ENCODE measurements around the gene GABBR2. TPM values are rescaled to one million over a fixed set of nuclear protein-coding genes. Genes with fewer than 3 reads are reported as not detected.
A peak's percentile ranks its signal among the peaks of the same experiment; 100 is the strongest.

The GABBR2 gene
- total RNA-seq, 1 donor from 2014 or later, result not detected

DNA sequence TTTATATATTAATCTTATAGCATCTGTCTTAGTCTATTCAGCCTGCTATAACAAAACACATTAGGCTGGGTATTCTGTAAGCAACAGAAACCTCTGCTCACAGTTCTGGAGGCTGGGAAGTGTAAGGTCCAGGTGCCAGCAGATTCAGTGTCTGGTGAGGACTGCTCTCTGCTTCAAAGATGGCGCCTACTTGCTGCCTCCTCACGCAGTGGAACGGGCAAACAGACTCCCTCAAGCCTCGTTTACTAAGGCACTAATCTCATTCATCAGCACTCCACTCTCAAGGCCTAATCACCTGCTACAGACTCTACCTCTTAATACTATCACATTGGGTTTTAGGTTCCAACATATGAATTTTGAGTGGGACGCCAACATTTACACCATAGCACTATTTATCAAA lies 448.1 kb downstream of the GABBR2 start:
- DNase-seq (ENCODE audit: low read depth), result no peak

- DNase-seq (ENCODE audit: low read depth), result no peak
Measured at GRCh38 chr9:98259791-98260190, 448.9 kb downstream of the GABBR2 start.

DNA sequence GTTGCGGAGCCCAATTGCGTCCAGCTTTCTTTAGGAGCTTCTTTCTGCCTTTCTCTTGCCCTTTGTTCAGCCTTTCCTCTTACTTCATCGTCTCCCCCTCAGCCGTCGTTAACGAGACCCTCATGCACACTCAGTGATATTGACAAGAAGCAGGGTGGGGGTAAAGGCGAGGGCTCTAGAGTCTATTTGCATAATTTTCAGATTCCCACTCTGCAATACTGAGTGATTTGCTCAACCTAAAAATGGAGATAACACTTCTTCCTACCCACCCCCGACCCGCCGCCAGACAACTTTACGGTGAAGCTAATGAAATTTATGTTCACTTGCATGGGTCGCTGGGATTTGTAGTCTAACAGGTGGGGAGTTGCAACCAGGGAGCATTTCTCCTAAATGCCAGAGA lies 452.0 kb downstream of the GABBR2 start:
- DNase-seq (ENCODE audit: low read depth), result no peak

DNA sequence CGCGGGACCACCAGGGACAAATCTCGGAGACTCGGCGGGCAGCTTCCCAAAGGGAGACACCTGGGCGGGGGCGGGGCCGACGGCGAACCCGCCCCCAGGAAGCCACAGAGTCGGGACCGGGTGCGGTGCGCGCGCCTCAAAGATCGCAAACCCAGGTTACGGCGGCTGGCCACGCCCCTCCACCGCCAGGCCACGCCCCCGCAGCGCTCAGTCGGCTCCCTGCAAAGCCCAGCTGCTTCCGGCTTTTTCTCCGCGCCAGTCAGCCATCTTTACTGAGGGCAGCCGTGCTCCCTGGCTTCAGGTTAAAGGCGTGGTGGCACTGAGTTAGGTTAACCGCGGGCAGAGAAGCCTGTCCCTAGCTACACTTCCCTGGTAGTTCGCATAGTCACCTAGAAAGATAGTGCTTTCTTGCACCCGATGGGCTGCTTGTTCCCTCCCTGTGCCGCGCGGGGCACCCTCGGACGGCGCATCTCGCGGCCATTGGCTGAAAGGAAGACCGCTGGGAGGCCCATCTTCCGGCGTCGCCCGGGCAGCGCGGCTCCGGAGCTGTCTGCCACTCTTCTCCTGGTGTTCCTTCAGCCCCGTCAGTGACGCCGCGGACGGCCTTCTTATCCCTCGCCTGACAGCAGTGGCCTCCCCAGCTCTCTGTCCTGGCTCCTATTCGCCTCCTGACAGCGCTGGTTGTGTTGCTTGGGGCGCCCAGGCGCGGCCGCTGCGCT lies 453.0 kb downstream of the GABBR2 start, which contains the start of gene TBC1D2:
Gene TBC1D2, minus strand, starts transcription at position 72 of the 719 bp plus-strand sequence. CDS start 108 bp downstream, outside the sequence.
- DNase-seq (ENCODE audit: low read depth), result peak; percentile 82

- peak; percentile 46 for DNase-seq (ENCODE audit: low read depth)
Measured at GRCh38 chr9:98255061-98255577, 453.6 kb downstream of the GABBR2 start.

DNA sequence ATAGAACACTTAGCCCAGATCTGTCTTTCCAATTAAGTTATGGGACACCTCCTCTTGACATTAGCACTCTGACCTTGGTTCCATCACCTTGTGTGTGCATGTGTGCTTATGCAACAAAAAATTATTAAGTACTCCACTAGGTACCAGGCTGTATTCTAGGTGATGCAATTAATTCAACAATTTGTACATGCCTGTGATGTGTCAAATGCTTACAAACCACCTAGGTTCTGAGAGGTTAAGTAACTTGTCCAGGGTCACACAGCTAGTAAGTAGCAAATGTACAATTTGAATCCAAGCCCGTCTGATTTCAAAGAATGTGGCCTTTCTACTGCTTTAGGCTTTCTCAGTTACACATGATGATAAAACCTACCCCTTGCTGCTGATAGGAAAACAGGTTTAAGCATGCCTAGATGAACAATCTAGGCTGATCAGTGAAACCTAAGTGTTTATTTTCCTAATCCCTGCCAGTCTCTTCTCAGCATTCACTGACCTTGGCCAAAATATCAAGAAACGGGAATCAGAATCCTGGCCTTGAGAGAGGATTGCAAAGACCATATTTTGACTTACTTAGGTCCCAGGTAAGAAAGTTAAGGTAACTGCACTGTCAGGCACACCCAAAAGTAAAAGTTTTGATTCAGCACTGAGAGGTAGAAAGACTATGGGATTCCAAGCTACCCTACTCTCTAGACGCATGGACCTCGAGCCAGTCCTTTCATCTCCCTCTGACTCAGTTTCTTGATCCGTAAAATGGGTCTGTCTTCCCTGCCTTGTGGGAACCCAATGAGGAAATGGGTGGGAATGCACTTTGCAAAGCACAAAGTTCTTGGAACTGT lies 454.3 kb downstream of the GABBR2 start:
- no peak for DNase-seq (ENCODE audit: low read depth)

GRCh38 chr9:98253565-98253964 lies 455.2 kb downstream of the GABBR2 start:
- DNase-seq (ENCODE audit: low read depth), result no peak

GRCh38 chr9:98251551-98251950 lies 457.2 kb downstream of the GABBR2 start:
- DNase-seq (ENCODE audit: low read depth), result peak; percentile 88

GRCh38 chr9:98249771-98250170 lies 459.0 kb downstream of the GABBR2 start:
- peak; percentile 52 for DNase-seq (ENCODE audit: low read depth)

DNA sequence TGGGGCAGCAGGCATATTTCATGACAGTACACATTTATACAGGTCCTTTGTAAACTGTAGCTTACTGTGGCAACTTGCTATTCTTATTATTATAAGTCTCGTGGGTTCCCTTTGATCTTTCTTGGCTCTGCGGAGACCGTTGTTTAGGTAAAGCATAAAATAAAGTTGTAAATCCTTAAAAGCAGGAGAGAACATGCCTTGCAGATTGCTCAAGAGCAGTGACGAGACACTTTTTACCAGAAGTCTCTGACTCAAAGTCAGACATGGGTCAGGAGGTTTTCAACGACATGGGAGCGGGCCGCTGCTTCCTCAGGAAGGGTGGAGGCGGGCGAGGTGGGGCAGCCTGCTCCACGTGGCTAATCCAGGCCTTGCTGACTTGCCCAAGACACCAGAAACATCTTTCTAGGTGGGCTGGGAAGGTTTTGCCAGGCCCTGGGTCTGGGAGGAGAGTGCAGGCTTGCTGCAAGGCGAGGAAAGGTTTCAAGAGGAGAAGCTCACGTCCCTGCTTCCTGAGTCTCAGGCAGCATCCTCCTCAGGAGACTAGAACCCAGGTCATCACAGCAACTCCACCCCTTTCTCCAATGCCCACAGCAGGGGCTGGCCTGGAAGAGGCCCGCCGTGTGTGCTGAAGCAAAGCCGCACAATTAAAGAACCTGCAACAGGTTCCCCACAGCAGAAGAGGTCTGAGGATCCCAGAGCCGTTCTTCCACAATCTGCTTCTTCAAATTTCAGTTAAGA lies 459.8 kb downstream of the GABBR2 start:
- DNase-seq (ENCODE audit: low read depth), result peak; percentile 98

DNA sequence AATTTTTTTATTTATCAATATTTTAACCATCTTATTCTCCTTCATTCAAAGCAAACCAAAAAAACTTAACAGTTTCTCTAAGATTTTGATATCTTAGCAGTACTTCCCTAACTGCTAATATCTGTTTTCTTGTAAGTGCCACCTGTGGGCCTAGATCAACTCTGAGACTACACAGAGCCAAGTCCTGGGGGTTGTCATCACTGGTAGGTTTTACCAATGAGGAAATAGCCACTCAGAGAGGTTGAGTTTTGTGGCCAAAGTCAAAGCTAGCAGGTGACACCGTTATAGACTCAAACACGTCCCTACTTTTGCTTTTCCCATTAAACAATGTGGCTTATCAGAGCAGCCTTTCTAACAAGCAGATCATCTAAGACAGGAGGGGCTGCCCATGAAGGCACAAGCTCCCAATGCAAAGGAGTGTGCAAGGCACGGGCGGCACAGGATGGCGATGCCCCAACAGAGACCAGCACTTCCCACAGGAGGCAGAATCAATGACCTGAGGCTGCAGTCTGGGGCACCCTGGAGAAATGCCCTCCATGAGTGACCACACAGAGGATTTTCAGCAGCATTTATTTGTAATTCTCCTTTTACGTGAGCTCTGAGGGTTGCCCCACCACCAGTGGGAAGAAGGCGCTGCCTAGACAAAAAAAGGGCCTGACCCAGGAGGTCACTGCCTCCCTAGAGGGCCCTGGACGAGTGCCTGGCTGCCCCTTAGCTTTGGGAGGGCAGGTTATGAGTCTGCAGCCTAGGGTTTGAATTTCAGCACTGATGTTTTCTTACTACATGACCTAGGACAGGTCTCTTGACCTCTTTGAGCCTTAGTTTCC lies 460.7 kb downstream of the GABBR2 start:
- no peak for DNase-seq (ENCODE audit: low read depth)

- no peak for DNase-seq (ENCODE audit: low read depth)
Measured at GRCh38 chr9:98242426-98242825, 466.3 kb downstream of the GABBR2 start.

DNA sequence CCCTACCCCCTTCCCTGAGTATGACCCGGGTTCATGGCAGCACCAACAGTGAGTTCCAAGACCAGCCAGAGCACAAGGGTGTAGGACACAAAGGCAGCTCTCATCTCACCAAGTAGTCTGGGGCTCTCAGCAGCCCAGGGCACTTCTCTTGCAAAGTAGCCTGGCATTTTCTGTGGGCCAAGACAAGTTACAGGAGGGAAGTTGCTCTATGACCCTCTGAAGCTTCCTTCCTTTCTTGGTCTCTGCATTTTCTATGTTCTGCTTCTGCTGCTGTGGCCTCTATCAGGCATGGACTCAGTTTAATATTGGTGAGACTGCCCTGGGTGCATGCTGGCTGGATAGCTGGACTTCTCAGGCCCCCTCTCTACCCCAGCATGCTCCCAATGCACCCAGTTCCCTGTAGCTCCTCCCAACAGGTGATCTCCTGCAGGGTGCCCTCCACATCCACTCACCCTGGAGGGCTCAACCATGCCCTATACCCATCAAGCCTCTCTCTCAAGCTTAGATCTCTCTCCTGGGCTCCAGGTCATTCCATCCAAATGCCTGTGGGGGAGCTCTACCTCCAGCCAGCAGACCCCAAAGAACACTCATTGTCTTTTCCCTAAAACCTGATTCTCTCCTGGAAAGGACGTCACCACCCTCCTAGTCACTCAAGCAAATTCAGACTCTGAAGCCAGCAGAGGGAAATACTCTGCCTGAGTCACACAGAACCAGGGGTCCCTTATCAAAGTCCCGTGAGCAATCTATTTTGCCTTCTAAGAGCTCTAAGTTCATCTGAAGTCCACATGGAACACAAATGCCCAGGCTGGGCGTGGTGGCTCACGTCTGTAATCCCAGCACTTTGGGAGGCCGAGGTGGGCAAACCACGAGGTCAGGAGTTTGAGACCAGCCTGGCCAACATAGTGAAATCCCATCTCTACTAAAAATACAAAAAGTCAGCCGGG lies 467.1 kb downstream of the GABBR2 start:
- DNase-seq (ENCODE audit: low read depth), result no peak

DNA sequence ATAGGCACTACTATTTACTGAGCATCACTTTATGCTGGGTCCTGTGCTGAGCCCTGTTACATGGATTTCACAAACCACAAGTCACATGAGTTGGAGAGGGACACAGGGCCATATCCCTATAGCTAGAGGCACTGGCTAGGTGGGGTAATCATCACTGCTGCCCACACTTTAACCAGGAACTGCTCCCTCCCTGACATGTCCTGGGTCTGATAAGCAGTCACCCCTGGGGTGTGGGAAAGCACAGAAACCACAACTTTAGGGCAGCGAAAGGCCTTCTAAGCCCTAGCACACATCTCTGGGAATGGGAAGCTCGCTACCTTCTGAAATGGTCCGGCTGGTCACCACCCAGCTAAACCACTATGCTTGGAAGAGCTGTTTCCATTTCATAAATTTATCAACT lies 468.3 kb downstream of the GABBR2 start:
- DNase-seq (ENCODE audit: low read depth), result no peak

Other genes with a start within 250 kb of the GABBR2 start
- 11.3 and 26.1 TPM in 2 replicates for gene ANKS6, start 87.6 kb upstream of the GABBR2 start, total RNA-seq
- gene GALNT12, start 98.7 kb upstream of the GABBR2 start, total RNA-seq, result 4.3 and 10.9 TPM in 2 replicates
- gene COL15A1, start 235.0 kb upstream of the GABBR2 start, total RNA-seq, result 0.05 and 0.35 TPM in 2 replicates

Measured in renal cortical epithelial cell (primary cell).